ENCODE measurements around the gene BEST4. TPM values are rescaled to one million over a fixed set of nuclear protein-coding genes. Genes with fewer than 3 reads are reported as not detected.
A peak's percentile ranks its signal among the peaks of the same experiment; 100 is the strongest.
"Not testable (repeated sequence)": the region's sequence is repeated elsewhere in the genome, so short reads cannot be mapped to it uniquely, and the experiment has no call there.

The BEST4 gene
- total and polyA plus RNA-seq, 9 donors, result 0.18 to 1.4 (median 0.36) TPM

- Histone ChIP-seq H3K27ac (ENCODE audit: low read length) (peak overlapping the region; percentile 90), H3K27me3 (ENCODE audit: control insufficient read depth, insufficient read depth, low read length) (no peaks in the 10 kb centered on the region), H3K4me3 (ENCODE audit: low read length) (peak overlapping the region; percentile 31), H3K9me3 (replicated peaks; ENCODE audit: control insufficient read depth, low read depth, low read length) (no peaks in the 10 kb centered on the region), H3K36me3 (ENCODE audit: control insufficient read depth, insufficient read depth, low read length) (peaks cover 46% of the 10 kb centered on the region), H3K4me1 (ENCODE audit: control insufficient read depth, insufficient read depth, low read length) (peaks cover 68% of the 10 kb centered on the region)
- peak; percentile 76 for DNase-seq
- WGBS (ENCODE audit: insufficient coverage), result 82% methylated on average over 8 of the region's 13 CpGs
Measured at GRCh38 chr1:44802306-44803061, 14.5 kb upstream of the BEST4 start.

- peak overlapping the region; percentile 90 for H3K27ac ChIP-seq (ENCODE audit: low read length)
- DNase-seq, result no peak
- H3K4me1 ChIP-seq (ENCODE audit: control insufficient read depth, insufficient read depth, low read length), result peaks cover 60% of the 10 kb centered on the region
- no peaks in the 10 kb centered on the region for H3K27me3 ChIP-seq (ENCODE audit: control insufficient read depth, insufficient read depth, low read length)
- peaks cover 42% of the 10 kb centered on the region for H3K36me3 ChIP-seq (ENCODE audit: control insufficient read depth, insufficient read depth, low read length)
- H3K4me3 ChIP-seq (ENCODE audit: low read length), result peak overlapping the region; percentile 31
- WGBS (ENCODE audit: insufficient coverage), result 41% methylated on average over 9 of the region's 13 CpGs
- H3K9me3 ChIP-seq (replicated peaks; ENCODE audit: control insufficient read depth, low read depth, low read length), result no peaks in the 10 kb centered on the region
Measured at GRCh38 chr1:44801491-44802305, 13.7 kb upstream of the BEST4 start.

GRCh38 chr1:44799770-44800584 is 12.0 kb upstream of the BEST4 start, which contains the start of gene PLK3:
Gene PLK3, plus strand, starts transcription at chr1:44800377. Its CDS starts 87 bp downstream, at chr1:44800464.
- WGBS (ENCODE audit: insufficient coverage), result under 1% methylated on average over 78 of the region's 79 CpGs
- Histone ChIP-seq H3K4me3 (ENCODE audit: low read length) (peak within 1 kb of the TSS; percentile 94), H3K4me1 (ENCODE audit: control insufficient read depth, insufficient read depth, low read length) (peaks cover 46% of the 10 kb centered on the region), H3K36me3 (ENCODE audit: control insufficient read depth, insufficient read depth, low read length) (peaks cover 28% of the 10 kb centered on the region), H3K9me3 (replicated peaks; ENCODE audit: control insufficient read depth, low read depth, low read length) (no peaks in the 10 kb centered on the region), H3K27me3 (ENCODE audit: control insufficient read depth, insufficient read depth, low read length) (no peaks in the 10 kb centered on the region), H3K27ac (ENCODE audit: low read length) (peak within 1 kb of the TSS; percentile 100)
- peak; percentile 99 for DNase-seq

- Histone ChIP-seq H3K27me3 (ENCODE audit: control insufficient read depth, insufficient read depth, low read length) (no peaks in the 10 kb centered on the region), H3K9me3 (replicated peaks; ENCODE audit: control insufficient read depth, low read depth, low read length) (no peaks in the 10 kb centered on the region), H3K27ac (ENCODE audit: low read length) (no peak overlapping the region), H3K4me1 (ENCODE audit: control insufficient read depth, insufficient read depth, low read length) (peaks cover 38% of the 10 kb centered on the region), H3K36me3 (ENCODE audit: control insufficient read depth, insufficient read depth, low read length) (peaks cover 16% of the 10 kb centered on the region), H3K4me3 (ENCODE audit: low read length) (no peak overlapping the region)
- whole genome bisulfite sequencing (ENCODE audit: insufficient coverage), result 86% methylated on average over 9 of the region's 10 CpGs
- no peak for DNase-seq
Measured at GRCh38 chr1:44798481-44799365, 10.8 kb upstream of the BEST4 start.

GRCh38 chr1:44797886-44798285 is 9.9 kb upstream of the BEST4 start:
- not testable (repeated sequence) for H3K27ac ChIP-seq (ENCODE audit: low read length); DNase-seq; H3K4me3 ChIP-seq (ENCODE audit: low read length); H3K27me3 ChIP-seq (ENCODE audit: control insufficient read depth, insufficient read depth, low read length); H3K9me3 ChIP-seq (replicated peaks; ENCODE audit: control insufficient read depth, low read depth, low read length); H3K36me3 ChIP-seq (ENCODE audit: control insufficient read depth, insufficient read depth, low read length)
- no CpG with 5 or more reads among the region's 8 CpGs for WGBS (ENCODE audit: insufficient coverage)
- peaks cover 30% of the 10 kb centered on the region for H3K4me1 ChIP-seq (ENCODE audit: control insufficient read depth, insufficient read depth, low read length)

GRCh38 chr1:44792736-44793502 is 4.9 kb upstream of the BEST4 start:
- no peak for DNase-seq
- 93% methylated on average over 3 of the region's 9 CpGs for WGBS (ENCODE audit: insufficient coverage)

GRCh38 chr1:44790968-44791801 is 3.2 kb upstream of the BEST4 start:
- Histone ChIP-seq H3K27me3 (ENCODE audit: control insufficient read depth, insufficient read depth, low read length) (no peaks in the 10 kb centered on the region), H3K9me3 (replicated peaks; ENCODE audit: control insufficient read depth, low read depth, low read length) (no peaks in the 10 kb centered on the region), H3K4me1 (ENCODE audit: control insufficient read depth, insufficient read depth, low read length) (peaks cover 6% of the 10 kb centered on the region), H3K4me3 (ENCODE audit: low read length) (no peak overlapping the region), H3K27ac (ENCODE audit: low read length) (no peak overlapping the region), H3K36me3 (ENCODE audit: control insufficient read depth, insufficient read depth, low read length) (no peaks in the 10 kb centered on the region)
- 8% methylated on average over 3 of the region's 7 CpGs for WGBS (ENCODE audit: insufficient coverage)
- DNase-seq, result peak; percentile 72

More at GRCh38 chr1:44792736-44793502, 4.9 kb upstream of the BEST4 start:
- Histone ChIP-seq H3K27ac (ENCODE audit: low read length) (no peak overlapping the region), H3K36me3 (ENCODE audit: control insufficient read depth, insufficient read depth, low read length) (no peaks in the 10 kb centered on the region), H3K27me3 (ENCODE audit: control insufficient read depth, insufficient read depth, low read length) (no peaks in the 10 kb centered on the region), H3K4me3 (ENCODE audit: low read length) (no peak overlapping the region), H3K4me1 (ENCODE audit: control insufficient read depth, insufficient read depth, low read length) (no peaks in the 10 kb centered on the region), H3K9me3 (replicated peaks; ENCODE audit: control insufficient read depth, low read depth, low read length) (no peaks in the 10 kb centered on the region)

GRCh38 chr1:44787506-44787905 is 464 bp downstream of the BEST4 start:
- H3K36me3 ChIP-seq (ENCODE audit: control insufficient read depth, insufficient read depth, low read length), result no peaks in the 10 kb centered on the region
- no peak overlapping the region for H3K4me3 ChIP-seq (ENCODE audit: low read length)
- H3K4me1 ChIP-seq (ENCODE audit: control insufficient read depth, insufficient read depth, low read length), result peaks cover 31% of the 10 kb centered on the region
- H3K9me3 ChIP-seq (replicated peaks; ENCODE audit: control insufficient read depth, low read depth, low read length), result no peaks in the 10 kb centered on the region
- H3K27me3 ChIP-seq (ENCODE audit: control insufficient read depth, insufficient read depth, low read length), result no peaks in the 10 kb centered on the region
- 97% methylated on average over 4 of the region's 10 CpGs for WGBS (ENCODE audit: insufficient coverage)
- no peak for DNase-seq
- H3K27ac ChIP-seq (ENCODE audit: low read length), result no peak overlapping the region
